HG03097 (cell line): ENCODE data around the gene TRPC1.
"Not testable (repeated sequence)": the region's sequence is repeated elsewhere in the genome, so short reads cannot be mapped to it uniquely, and the experiment has no call there.

Experiments used
- ATAC-seq: cut with Tn5 transposase; IDR thresholded peaks from one replicate; pipeline ENCODE4 v1.9.1; 2021; ENCODE audit not compliant: unreplicated experiment, low FRiP score

The TRPC1 gene

DNA sequence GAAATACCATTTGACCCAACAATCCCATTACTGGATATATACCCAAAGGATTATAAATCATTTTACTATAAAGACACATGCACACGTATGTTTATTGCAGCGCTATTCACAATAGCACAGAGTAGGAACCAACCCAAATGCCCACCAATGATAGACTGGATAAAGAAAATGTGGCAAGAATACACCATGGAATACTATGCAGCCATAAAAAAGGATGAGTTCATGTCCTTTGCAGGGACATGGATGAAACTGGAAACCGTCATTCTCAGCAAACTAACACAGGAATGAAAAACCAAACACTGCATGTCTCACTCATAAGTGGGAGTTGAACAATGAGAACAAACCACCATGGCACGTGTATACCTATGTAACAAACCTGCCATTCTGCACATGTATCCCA is 26.7 kb downstream of the TRPC1 start:
- ATAC-seq: not testable (repeated sequence)

DNA sequence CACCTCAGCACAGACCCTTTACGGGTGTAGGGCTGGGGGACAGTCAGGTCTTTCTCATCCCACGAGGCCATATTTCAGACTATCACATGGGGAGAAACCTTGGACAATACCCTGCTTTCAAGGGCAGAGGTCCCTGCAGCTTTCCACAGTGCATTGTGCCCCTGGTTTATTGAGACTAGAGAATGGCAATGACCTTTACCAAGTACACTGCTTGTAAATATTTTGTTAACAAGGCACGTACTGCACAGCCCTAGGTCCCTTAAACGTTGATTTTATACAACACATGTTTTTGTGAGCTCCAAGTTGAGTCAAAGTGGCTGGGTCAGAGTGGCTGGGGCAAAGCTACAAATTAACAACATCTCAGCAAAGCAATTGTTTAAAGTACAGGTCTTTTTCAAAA is 28.8 kb downstream of the TRPC1 start:
- ATAC-seq: not testable (repeated sequence)

DNA sequence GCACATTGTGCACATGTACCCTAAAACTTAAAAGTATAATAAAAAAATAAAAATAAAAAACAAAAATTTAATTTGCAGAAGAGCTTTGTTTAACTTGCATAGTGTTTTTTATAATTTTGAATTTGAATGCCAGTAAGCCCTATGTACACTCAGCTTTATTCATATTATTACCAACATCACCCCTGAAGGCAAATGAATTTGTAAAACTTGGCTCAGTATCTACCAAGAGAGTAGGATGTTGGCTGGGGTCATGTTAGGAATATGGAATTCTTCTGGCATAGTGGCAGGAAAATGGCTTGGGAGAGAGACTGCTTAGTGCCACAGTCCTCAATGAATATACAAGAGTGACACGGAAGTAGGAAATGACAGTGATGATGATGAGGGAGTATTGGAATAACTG is 30.7 kb downstream of the TRPC1 start:
- ATAC-seq: no peak

DNA sequence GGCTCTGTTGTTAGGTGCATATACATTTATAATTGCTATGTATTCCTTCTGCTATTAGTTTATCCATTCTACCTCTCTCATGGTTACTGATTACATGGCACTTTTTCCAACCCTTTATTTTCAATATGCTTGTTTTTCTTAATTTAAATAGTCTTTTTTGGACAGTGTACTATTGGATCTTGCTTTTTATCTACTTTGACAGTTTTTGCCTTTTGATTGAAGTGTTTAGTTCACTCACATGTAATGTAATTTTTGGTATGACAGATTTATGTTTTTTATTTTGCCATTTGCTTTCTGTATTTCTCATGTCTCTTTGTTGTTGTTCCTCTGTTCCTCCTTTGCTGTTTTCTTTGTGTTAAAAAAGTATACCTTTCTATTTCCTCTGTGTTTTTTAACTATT is 44.5 kb downstream of the TRPC1 start:
- no peak for ATAC-seq

DNA sequence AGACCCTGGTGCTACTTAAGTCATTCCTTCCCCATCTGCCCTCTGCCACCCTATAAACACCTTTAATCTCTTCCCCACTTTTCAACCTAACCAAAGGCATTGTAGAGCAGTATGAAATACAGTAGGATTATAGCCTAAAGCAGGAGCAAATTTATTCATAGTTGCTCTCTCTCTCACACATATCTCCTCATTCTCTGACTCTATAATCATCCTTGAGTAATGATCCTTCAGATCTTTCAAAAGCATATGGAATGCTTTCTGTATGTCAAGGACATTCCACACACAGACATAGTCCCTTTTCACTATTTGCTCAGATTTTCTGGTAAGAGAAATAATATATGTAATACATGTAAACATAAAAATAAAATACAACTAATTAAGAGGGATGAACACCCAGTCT is 54.1 kb downstream of the TRPC1 start:
- no peak for ATAC-seq

DNA sequence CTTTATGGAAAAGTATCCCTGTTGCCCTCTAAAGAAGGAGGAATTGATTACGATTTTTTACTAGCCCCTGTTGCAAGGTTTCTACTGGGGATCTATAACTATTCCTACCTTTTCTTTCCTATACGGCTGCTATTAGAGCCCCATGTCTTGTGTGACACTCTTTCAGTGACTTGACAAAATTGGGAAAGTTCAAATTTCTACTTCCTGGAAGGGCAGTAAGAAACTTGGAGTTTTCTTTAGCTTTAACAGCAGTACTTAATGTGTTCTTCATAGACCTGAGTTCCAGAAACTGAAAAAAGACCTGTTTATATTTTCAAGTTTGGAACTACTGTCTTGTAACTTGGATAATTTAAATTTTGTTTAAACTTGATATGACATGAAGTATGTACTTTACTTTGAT is 54.7 kb downstream of the TRPC1 start:
- ATAC-seq: no peak

DNA sequence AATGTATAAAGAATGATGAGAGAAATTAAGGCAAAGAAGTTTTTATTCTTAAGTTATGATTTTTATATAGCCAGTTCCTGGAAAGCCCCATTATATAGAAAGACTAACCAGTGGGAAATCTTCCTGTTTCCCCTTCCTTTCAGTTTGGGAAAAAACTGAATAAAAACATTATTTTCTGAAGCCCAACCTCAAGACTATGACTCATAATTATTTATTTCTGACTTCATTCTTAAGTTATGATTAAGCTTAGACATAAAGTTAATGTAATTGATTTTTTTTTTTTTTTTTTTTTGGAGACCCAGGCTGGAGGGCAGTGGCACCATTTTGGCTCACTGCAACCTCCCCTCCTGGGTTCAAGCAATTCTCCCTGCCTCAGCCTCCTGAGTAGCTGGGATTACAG is 55.8 kb downstream of the TRPC1 start:
- ATAC-seq: no peak

DNA sequence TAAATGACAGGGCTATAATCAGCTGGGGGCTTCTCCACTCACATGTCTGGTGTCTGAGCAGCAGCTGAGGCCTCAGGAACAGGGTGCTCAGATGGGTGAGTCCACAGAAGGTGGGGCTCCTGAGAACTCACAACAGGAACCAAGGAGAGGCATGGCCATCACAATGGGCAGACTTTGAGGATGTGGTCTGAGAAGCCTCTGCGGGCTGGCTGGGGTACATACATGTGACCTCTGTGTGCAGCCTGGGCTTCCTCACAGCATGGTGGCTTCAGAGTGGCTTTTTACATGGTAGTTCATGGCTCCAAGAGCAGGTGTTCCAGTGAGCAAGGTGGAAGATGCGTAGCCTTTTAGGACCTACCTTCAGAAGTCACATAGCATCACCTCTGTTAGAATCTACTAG is 58.8 kb downstream of the TRPC1 start:
- no peak for ATAC-seq

DNA sequence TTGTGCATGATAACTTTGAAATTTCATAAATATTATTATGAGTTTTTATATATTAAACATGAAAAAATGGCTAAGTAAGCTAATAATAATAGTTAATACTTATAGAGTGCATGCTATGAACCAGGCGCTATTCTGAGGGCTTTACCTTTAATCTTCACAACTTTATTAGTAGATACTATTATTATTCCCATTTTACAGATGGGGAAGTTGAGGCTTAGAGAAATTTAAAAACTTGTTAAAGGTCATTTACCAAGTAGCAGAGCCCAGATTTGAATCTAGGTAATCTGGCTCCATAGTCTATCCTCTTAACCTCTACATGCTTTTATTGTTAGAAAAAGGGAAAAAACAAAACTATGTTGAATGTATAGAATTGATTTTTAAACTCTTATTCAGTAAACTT is 60.4 kb downstream of the TRPC1 start:
- no peak for ATAC-seq

DNA sequence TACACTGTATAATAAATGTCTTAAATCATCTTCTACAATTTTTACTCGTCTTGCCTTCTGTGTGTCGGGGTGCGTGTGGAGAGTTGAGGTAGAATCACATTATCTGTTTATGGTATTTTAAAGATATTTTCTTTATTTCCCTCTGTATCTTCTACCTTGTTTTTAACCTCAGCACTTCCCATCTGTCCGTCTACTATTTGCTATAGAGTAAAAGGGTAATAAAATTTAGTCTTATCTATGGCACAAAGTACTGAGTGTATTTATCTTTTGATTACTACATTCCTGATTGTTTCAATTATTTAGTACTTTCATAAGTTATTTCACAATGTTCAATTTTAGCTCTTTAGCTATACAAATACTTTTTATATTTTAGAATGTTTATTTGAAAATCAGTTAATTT is 62.2 kb downstream of the TRPC1 start:
- ATAC-seq: no peak

DNA sequence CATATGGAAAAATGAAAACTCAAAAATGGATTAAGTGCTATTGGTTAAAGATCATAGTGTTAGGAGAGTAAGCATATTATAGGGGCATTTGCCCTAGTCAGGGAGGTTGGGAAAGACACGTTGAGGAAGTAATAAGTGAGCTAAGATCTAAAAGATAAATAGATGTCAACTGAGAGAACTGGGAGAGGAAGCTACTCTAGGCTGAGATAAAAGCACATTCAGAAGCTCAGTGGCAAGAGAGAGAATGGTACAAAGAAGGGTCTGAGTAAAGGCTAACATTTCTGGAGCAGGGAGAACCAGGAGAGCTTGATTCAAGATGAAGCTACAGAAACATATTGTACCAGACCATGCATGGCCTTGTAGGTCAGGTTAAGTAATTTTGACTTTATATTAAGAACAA is 63.9 kb downstream of the TRPC1 start:
- no peak for ATAC-seq

DNA sequence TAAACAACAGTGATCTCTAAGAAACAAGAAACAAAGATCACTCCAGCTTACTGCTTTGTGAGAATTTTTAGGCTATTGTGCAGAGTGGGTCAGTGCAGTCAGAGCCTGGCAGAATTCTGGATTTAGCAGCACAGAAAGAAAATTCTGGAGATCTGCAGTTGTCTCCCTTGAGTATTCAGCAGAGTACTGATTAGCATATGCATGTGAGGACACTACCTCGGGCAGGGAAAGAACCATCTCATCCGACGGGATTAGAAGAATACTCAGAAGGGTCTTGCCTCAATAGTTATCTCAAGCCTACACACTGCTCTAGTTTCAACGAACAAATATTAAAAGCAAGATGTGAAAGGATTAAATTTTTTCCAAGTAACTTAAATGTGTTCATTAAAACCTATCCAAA is 70.7 kb downstream of the TRPC1 start:
- ATAC-seq: no peak

DNA sequence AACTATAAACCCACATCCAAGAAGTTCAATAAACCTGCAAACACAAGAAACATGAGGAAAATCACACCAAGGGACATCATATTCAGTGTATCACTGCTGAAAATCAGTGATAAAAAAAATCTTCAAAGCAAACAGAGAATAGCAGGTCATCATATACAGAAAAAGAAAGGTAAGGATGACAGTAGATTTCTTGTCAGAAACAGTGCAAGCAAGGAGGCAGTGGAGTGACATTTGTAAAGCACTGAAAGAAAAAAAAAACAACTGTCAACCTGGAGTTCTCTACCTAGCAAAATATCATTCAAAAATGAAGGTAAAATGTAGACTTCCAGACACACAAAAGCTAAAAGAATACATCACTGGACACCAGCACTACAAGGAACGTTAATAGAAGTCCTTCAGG is 71.5 kb downstream of the TRPC1 start:
- no peak for ATAC-seq

DNA sequence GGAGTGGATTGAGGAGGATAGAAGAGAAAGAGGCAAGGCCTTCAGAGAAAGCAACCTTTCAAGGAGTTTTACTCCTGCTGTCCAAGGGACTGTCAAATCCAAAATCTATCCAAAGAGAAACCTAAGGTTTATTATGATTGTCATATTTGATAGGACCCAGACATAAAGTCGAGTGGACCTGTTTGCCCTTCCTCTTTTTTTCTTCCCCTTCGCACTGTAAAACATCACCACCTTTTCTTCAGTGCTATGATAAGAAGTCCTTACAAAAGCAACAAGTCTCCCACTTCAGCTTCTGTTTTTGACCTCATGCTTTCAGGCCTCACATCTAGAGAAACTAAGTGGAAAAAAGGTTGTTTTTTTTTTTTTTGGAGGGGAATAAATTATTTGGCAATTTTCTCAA is 73.0 kb downstream of the TRPC1 start:
- no peak for ATAC-seq

DNA sequence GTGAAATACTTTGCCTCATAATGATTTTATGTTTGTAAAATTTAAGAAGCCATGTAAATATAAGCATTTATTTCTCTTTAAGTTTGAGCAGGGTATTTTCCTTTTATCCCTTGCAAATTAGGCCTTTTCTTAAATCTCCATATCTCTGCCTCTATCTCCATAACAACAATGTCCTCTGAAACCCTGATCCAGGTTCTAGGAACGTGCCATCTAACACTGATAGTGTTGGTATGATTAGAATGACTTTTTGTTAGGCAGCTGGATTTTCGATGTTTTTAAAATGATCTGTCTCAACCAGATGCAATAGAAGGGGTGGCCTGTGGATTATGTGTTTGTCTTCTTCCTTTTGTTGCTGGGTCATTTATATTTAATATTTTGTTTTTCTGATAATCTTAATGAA is 77.9 kb downstream of the TRPC1 start:
- no peak for ATAC-seq

DNA sequence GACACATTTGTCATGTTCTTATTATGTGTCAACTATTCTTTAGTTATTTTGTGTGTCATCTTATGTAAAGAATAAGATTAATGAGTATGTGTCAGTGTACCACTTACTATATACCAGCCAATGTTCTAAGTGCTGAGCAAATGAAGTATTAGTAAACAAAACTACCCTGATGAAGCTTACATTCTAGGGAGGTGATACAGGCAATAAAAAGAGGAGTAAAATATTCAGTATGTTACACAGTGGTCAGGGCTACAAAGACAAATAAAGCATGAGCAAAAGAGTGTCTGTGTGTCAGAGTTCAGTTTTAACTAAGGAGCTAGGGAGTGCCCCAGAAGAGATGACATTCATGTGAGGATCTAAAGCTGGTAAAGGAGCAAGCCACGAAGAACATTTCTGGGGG is 79.1 kb downstream of the TRPC1 start:
- ATAC-seq: no peak

DNA sequence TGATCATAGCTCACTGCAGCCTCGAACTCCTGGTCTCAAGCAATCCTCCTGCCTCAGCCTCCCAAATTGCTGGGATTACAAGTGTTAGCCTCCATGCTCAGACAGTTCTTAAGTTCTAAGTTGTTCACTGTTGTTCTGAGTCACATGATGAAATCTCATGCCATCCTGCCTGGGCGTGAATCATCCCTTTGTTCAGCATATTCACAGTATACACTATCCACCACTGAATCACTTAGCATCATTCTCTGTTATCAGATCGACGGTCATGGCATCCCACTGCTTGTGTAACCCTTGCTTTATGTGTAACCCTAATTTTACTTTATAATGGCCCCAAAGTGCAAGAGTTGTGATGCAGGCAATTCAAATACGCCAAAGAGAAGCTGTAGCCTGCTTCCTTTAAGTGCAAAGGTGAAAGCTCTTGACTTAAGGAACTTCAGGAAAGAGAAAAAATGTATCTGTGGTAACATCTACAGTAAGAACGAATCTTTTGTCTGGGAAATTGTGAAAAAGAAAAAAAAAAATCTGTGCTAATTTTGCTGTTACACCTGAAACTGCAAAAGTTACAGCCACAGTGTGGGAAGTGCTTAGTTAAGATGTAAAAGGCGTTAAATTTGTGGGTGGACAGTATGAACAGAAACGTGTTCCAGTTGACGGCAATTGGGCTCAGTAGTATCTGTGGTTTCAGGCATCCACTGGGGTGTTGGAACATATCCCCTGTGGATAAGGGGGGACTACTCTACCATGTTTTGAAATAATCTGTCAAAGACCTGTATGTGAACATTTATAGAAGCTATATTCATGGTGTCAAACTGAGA is 84.5 kb downstream of the TRPC1 start:
- ATAC-seq: no peak

DNA sequence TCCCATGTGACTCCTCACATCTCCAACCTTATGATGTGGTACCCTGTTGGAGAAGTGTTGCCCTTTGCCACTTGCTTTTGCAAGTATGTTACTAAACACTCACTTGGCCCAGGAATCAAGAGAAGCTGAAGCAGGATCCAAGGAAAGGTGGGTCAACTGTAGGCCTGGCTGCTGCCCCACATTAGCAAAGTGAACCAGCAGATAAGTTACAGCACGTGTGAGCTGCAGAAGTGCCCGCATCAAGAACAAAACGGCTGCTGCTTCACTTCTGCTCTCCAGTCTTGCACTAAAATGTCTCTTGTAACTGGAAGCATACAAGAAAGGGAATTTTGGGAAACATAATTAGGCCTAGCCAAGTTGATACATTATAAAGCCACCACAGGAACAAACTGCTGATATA is 85.4 kb downstream of the TRPC1 start:
- ATAC-seq: no peak

DNA sequence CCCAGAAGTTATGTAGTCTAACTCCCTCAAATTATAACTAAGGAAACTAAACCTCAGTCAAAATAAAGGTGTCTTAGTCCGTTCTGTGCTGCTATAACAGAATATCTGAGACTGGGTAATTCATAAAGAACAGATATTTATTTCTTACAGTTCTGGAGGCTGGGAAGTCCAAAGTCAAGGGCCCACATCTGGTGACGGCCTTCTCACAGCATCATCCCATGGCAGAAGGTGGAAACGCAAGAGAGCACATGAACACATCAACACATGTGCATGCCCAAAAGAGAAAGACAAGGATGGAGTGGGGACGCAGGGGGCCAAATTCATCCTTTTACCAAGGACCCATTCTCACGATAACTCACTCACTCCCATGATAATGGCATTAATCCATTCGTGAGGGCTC is 92.0 kb downstream of the TRPC1 start:
- no peak for ATAC-seq

DNA sequence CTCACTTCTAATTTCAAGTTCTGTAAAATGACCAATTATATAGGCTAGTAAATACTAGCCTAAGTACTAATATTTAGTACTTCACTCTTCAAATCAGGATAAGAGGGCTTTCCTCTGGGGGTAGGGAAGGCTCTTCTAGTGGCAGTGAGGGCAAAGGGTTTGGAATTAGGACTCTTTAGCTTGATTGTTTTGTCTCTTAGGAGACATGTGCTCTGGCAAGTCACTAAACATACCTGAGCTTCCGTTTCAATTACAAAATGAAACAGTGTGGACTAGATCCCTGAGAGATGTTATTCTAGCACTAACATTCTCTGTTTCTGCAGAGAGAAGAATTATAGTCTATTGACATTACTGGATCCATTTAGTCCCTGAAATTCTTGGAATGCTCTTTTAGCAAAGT is 93.5 kb downstream of the TRPC1 start:
- ATAC-seq: no peak

DNA sequence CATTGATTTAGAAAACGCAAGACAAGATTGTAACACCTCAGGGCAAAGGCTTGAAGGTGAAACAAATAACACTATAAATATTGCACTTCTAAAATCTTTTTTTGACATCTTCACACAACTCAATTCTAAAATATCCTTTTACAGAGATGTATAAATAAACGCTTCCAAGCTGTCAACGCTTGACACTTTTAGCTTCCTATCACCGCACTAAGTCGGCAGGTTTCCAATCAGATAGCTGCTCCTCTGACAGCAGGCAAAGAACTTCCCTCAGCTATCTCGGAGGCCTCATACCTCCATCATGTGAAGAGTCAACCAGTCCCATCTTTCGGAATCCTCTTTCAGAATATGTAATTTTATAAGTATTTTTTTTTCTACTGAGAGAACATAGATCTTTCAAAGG is 94.1 kb downstream of the TRPC1 start:
- ATAC-seq: no peak

DNA sequence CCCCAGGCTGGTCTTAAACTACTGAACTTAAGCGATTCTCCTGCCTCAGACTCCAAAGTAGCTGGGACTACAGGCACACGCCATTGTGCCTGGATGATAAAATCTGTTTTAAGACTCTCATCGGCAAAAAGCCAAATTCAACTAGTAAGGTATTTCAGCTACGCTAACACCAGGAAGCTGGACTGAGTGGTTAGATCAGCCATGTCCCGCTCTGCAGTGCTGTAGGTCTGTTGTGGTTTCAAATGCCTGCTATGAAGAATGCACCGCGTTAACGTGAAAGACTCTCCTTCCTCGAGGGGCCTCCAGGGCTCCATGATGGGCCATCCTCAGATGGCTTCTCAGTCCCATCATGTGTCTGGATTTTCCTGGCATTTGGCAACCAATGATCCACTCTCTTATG is 94.8 kb downstream of the TRPC1 start:
- ATAC-seq: no peak

DNA sequence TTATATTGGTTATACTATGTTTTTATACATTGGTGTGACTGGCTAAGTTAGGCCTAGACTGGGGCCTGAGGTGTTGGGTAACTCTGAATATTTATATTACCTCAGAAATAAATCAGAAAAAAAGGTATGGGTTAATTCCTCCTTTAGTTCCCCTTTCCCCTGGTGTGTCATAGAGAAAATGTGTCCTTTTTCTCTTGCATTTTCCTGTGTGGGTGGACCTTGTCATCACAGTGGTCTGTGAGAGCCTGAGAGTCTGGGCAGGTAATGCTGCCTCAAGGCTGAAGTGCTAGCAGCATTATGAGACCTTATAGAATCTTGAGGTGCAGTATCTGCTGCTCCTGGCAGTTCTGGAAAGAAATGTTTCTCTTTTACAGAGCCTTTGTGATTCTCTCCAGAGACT is 95.3 kb downstream of the TRPC1 start:
- no peak for ATAC-seq
